Muscle of back (tissue), 11 donors: Measurements from ENCODE around the gene PLXNC1. TPM values are rescaled to one million over a fixed set of nuclear protein-coding genes. Genes with fewer than 3 reads are reported as not detected.

Experiments used
- DNase-seq, 3 donors: peaks; one replicate each; pipeline versions ENCODE4 v3.0.0 to v3.0.0-alpha.2; 2013
- polyA plus RNA-seq, 10 donors: library from polyadenylated mRNA; unstranded; fragments of 120-200 nt; gene quantifications; one replicate each; pipeline ENCODE4 v1.2.1, GENCODE V29; 2013; ENCODE audit not compliant: insufficient read length in 10 of 10

PLXNC1 gene
- polyA plus RNA-seq, 10 donors, result 18.4 to 33.7 (median 22.7) TPM

GRCh38 chr12:94264736-94265485 lies 116.5 kb downstream of the PLXNC1 start:
- DNase-seq, result peak; percentile 59 to 86 (median 65)

DNA sequence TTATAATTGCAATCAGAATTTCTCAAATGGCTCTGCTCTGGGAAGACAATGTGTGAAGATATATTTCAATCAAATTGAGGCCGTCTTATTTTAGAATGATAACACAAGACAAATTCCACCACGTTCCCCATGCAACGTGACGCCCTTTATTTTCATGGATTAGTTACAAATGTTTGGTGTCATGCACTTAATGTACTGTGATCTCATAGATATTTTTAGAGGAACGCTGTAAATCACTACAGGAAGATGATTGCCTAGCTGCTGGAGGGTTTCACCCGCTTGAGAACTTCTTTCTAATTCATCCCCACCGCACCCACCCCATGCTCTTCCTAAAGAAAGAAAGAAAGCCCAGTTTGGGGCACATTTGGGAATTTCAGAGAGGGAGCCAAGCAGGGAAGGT lies 117.2 kb downstream of the PLXNC1 start:
- peak; percentile 48 to 75 (median 66) for DNase-seq

DNA sequence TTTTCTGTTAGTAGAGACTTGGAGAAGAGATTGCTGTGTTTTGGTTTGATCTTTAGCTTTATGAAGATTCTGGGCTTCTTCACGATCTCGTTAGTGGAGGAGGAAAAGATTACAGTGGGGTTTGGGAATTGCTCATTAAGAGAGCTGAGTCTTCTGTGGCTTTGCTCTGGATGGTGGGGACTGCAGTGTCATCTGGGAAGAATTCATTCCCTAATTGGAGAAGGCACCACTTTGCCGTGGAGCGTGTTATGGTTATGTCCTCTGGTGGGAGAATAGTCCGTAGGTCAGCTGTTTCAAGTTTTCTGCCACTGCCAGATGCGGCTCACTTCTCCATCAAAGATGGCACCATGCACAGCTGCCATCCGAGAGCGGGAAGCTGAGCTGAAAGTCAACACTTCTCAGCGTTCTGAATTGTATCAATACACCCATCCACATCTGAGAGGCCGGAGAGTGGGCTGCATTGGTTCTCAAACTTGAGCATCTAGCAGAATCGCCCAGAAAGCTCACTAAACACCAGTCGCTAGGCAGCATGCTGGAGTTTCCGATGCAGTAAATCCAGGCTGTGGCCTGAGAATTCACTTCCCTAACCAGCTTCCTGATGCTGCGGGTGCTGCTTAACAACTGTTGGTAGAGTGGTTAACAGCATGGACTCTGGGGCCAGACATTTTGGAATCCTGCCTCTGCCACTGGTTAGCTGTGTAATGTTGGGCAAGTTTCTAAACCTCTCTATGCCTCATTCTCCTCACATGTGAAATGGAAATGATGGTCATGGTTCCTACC lies 117.8 kb downstream of the PLXNC1 start:
- DNase-seq, result peak in 1 of 3 donors; percentile 70

GRCh38 chr12:94266796-94267536 lies 118.6 kb downstream of the PLXNC1 start:
- peak; percentile 89 to 94 (median 94) for DNase-seq

GRCh38 chr12:94267537-94267872 lies 119.1 kb downstream of the PLXNC1 start:
- no peak for DNase-seq

DNA sequence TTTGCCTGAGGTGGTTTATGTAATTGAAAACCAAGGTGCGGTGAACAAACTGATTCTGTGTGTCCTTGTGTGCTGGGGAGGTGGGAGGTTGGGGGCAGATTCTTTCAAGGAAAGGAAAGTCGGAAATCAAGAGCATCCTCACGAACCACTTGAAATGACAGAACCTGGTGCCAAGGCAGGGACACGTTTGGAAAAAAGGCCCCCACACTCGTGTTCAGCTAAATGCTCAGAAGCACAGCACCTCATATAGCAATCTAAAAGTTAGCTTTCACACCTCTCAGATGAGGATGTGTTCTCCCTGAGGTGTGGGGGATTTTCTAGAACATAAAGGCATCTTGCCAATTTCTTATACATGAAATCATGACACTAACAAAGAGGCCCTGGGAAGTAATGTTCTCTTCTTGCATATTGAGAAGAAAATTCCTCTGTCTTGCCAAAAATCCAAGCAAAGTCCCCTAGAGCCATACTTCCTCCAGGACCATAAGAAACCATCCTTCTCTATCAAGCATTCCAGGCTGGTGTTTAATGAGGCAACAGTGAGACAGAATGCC lies 119.6 kb downstream of the PLXNC1 start:
- peak in 2 of 3 donors; percentile 36 to 80 for DNase-seq

DNA sequence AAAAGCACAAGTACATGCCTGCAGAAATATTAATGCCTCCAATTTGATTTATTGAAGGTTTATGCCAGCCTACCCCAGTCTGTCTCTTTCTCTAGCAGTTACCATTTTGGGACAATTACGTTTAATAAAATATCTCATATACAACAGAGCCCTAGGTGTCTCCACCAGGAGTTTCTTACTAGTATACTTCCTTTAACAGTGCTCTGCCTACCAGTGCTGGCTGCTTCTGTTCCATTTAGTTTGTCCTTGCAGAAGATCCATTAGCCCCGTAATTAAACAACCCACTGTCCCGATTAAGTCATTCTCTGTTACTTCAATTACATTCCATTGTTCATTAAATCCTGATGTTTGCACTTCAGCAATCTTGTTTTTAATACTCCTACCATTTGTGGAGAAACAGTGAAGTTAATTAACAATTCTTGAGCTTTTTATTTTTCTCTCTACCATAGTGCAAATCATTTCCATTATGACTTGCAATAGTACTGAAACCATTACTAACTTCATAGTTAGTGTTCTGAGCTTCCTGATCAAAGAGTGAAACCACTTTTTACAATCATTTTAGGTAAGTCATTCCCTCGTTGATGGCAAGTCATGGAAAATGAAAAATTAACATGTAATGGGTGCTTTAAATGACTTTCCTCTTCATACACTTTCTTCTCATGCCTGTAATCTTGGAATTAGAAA lies 121.1 kb downstream of the PLXNC1 start:
- DNase-seq, result no peak

DNA sequence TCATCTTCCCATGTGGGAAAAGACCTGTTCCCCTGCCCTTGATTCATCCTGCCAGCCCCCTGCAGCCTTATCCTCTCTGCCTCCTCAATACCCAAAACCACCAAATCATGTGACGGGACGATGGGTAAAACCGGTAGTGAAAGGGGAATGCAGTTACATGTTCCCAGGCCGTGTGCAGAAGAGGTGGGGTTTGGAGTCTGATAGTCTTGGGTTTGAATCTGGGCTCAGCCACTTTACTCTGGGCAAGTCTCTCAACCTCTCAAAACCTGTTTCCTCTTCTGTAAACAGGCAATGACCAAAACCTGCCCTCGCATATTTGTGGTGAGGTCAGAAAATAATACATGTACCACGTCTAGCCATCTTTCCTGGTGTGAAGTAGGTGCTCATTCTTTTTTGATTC lies 123.0 kb downstream of the PLXNC1 start:
- no peak for DNase-seq

DNA sequence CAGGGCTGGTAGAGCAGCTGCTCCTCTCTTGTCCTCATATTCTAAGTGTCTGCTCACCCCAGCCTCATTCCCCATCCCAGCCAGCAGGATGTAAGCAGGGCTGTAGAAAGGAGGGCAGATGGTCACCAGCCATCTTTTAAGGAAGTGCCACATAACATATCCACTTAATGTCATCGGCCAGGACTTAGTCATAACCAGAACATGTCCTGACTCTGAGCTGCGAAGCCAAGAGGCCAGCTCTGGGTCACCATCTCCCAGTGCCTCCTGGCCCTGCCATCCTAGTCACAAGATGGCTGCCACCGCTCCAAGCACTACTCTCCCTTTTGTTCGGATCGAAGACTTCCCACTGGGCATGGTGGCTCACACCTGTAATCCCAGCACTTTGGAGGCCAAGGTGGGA lies 123.9 kb downstream of the PLXNC1 start:
- DNase-seq, result no peak

DNA sequence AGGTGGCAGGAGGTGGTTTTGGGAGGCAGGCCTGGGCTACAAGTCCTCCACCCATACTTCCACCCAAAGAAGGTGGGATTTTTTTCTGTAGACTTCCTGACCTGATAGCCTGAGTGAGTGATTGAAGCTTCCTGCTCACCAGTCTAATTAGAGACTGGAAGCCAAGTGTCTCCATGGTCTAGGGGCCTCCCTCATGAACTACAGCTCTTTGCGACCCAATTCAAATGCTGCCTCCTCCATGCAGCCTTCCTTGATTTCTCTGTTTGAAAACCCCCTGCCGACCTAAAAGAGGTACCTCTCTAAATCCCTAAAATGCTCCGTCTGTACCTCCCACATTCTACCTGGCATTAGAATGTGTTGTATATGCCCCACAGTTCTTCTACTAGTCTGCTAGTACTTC lies 124.9 kb downstream of the PLXNC1 start:
- DNase-seq, result no peak

DNA sequence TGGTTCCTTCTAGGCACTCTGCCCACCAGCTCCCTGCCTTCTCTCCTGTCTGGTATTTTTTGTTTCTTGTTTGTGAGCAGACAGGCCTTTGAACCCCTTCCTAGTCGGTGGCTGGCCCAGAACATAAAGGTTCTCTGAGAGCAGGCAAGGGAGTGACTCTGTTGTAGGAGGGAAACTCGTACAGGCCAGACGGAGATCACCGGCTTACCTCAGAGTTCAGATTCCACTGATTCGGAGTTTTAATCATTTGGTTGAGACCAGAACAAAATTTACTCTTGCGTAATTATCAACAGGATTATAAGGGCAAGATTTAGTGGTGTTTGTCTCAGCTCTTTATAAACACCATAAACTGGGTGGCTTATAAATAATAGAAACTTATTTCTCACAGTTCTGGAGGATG lies 128.3 kb downstream of the PLXNC1 start:
- no peak for DNase-seq

- DNase-seq, result no peak
These were observed 129.1 kb downstream of the PLXNC1 start for GRCh38 chr12:94277426-94278000.

DNA sequence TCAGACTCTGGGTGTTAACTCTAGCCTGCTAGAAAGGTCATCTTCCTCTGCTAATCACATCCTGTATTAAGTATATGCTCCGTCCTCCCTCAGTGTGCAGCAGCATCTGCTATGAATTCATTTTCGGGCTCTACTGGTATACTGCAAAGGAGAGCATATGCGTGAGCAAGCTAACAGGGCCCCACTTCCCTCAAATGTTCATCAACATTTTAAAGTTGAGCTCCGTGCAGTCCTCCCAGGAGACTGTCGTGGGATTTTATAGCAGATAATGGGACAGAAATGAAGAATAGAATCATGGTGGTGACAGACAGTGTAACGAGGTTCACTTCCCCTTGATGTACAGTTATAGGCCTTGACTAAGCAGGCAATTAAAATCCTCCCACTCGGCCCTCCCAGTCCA lies 131.7 kb downstream of the PLXNC1 start:
- DNase-seq, result no peak

DNA sequence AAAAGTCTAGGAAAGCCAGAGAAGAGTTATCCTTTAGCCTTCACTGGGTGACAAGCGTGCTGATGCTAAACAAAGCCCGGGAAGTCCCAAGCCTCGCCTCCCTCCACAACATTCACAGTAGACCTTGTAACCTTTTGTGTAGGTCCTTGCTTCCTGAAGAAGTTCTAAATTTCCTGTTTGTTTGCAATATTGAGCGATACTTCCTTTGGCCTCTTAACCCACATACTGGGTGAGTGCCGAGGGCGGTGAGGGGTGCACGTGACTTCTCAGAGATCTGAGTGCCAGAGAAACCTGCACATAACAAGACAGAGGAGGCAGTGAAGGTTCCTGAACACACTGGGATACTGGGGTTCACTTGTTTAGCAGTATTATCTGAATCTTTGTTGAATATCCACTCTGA lies 134.3 kb downstream of the PLXNC1 start:
- DNase-seq, result no peak

GRCh38 chr12:94284046-94284445 lies 135.7 kb downstream of the PLXNC1 start:
- no peak for DNase-seq

- DNase-seq, result no peak
These were observed 136.5 kb downstream of the PLXNC1 start for GRCh38 chr12:94284859-94285258.

DNA sequence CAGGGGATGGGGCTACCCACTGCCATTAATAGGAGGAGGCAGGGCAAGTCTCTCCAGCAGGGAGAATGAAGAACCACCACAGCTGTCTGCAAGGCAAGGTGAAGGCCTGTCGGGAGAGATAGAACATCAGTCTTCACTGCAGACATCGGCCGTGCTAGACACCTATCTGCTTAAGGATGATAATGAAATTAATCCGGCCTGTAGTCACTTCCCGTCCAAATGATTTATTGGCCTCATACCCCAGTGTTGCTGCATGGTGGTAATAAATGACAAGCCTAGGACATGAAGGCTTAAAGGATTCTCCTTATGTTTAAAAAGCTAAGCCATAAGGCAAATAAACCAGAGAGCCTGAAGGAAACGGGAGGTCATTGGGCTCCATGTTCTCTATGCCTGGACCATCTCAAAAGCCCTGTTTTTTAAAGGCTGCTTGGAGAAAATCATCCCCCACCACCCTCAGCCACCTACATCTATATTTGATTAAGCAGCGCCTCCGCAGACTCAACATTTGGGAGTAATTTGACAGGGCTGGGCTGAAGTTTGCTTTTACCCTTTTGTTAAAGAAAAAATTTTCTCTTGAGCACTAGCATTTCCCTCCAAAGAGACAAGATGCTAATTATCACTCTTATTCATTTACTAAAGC lies 137.7 kb downstream of the PLXNC1 start:
- no peak for DNase-seq

GRCh38 chr12:94286583-94287244 lies 138.3 kb downstream of the PLXNC1 start:
- no peak for DNase-seq

DNA sequence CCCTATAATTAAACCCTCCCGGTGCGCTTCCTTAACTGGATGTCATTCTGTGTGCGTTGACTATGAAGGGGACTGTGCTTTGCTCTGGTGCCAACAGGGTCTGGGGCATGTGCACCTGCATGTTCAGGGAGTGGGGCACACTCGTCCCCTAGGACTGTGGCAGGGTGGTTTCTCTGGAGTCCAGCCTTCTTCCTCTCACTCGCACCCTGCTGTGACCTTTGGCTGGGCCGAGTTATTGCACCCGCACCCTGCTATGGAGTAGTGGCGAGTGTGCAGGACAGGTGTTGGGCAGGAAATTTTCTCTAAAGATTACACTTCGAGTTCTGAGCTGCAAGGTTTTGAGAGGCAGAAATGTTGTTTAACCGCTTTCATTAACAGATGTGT lies 138.9 kb downstream of the PLXNC1 start:
- DNase-seq, result no peak
